Measurements from ENCODE around the gene GAGE10.

GRCh38 chrX:49276207-49276606, 27.2 kb upstream of the GAGE10 start:
- TF ChIP-seq CTCF (IDR thresholded peaks at IDR 0.05): no peak
- TF ChIP-seq POLR2AphosphoS5 (IDR thresholded peaks at IDR 0.05): no peak
